PC-9 (cell line): Measurements from ENCODE around the gene CDC42BPA.
"Not testable (repeated sequence)": the region's sequence is repeated elsewhere in the genome, so short reads cannot be mapped to it uniquely, and the experiment has no call there.

Experiments used
- EZH2 ChIP-seq: fragments of 200-600 bp; sonication (generic); IDR thresholded peaks from 2 replicates; pipeline ENCODE4 v1.8.0; 2017; ENCODE audit warnings: antibody characterized with exemption, low read depth
- TF ChIP-seq, protein P1 (sequence below): fragments of 200-600 bp; sonication (generic); conservative IDR thresholded peaks from 2 replicates; pipeline ENCODE4 v1.6.1; 2017; ENCODE audit warnings: mixed run types, antibody characterized with exemption, mild to moderate bottlenecking, moderate library complexity

- TF ChIP-seq, protein P1, sequence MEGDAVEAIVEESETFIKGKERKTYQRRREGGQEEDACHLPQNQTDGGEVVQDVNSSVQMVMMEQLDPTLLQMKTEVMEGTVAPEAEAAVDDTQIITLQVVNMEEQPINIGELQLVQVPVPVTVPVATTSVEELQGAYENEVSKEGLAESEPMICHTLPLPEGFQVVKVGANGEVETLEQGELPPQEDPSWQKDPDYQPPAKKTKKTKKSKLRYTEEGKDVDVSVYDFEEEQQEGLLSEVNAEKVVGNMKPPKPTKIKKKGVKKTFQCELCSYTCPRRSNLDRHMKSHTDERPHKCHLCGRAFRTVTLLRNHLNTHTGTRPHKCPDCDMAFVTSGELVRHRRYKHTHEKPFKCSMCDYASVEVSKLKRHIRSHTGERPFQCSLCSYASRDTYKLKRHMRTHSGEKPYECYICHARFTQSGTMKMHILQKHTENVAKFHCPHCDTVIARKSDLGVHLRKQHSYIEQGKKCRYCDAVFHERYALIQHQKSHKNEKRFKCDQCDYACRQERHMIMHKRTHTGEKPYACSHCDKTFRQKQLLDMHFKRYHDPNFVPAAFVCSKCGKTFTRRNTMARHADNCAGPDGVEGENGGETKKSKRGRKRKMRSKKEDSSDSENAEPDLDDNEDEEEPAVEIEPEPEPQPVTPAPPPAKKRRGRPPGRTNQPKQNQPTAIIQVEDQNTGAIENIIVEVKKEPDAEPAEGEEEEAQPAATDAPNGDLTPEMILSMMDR: not testable (repeated sequence)
- TF ChIP-seq EZH2: not testable (repeated sequence)
Observed at GRCh38 chr1:227105291-227105690, 213.0 kb downstream of the CDC42BPA start.
